ENCODE results near the gene PODNL1.

Gene PODNL1

GRCh38 chr19:13887018-13887436 is 51.2 kb downstream of the PODNL1 start:
- H3K4me3 ChIP-seq (ENCODE audit: low read length), result no peak overlapping the region
- TF ChIP-seq ZNF274 (IDR thresholded peaks at IDR 0.05; ENCODE audit: low read depth, low read length), result no peak

GRCh38 chr19:13885826-13886365 is 52.3 kb downstream of the PODNL1 start:
- TF ChIP-seq ZNF274 (IDR thresholded peaks at IDR 0.05; ENCODE audit: low read depth, low read length), result no peak
- no peak overlapping the region for H3K4me3 ChIP-seq (ENCODE audit: low read length)

DNA sequence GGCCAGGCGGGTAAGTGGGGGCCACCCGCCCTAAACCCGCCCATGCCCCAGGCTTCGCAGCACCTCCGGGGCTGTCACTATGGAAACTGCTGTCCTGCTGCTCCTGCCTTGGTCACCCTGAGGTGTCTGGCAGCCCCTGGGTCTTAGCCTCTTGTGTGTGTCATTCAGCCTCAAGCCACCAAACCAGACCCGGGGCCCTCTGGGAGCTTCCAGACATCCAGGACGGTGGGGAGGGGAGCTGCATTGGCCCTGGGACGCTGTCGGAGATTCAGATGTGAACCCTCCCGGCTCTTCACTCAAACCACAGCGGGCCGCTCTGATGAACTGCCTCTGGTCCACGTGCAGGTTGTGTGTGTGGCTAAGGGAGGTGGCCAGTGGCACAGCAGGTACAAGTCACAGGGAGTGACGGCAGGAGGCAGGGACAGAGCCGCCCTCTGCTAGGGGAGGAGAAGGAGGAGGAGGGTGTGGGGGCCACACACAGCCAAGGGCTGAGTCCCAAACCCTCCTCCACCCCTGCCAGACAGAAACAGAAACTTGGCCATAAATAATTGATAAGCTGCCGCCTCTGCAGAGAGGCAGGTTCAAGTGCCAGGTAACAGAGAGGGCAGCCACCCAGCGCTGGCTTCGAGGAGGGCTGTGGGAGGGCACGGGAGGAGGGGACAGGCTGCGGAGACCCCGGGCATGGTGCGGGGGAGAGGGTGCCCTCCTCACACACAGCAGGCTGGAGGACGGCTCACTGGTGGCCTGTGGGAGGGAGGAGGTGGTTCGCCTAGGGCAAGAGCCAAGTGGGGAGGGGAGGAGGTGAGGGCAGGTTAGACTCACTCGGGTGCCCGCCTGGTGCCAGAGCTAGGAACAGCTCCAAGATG is 53.3 kb downstream of the PODNL1 start:
- no peak for TF ChIP-seq ZNF274 (IDR thresholded peaks at IDR 0.05; ENCODE audit: low read depth, low read length)
- H3K4me3 ChIP-seq (ENCODE audit: low read length), result no peak overlapping the region

GRCh38 chr19:13883516-13884064 is 54.6 kb downstream of the PODNL1 start:
- H3K4me3 ChIP-seq (ENCODE audit: low read length), result no peak overlapping the region
- TF ChIP-seq ZNF274 (IDR thresholded peaks at IDR 0.05; ENCODE audit: low read depth, low read length), result no peak

GRCh38 chr19:13882836-13883235 is 55.4 kb downstream of the PODNL1 start:
- no peak for TF ChIP-seq ZNF274 (IDR thresholded peaks at IDR 0.05; ENCODE audit: low read depth, low read length)
- H3K4me3 ChIP-seq (ENCODE audit: low read length), result no peak overlapping the region

- TF ChIP-seq ZNF274 (IDR thresholded peaks at IDR 0.05; ENCODE audit: low read depth, low read length), result no peak
- H3K4me3 ChIP-seq (ENCODE audit: low read length), result no peak overlapping the region
Observed at GRCh38 chr19:13882419-13882795, 55.8 kb downstream of the PODNL1 start.

- no peak for TF ChIP-seq ZNF274 (IDR thresholded peaks at IDR 0.05; ENCODE audit: low read depth, low read length)
- no peak overlapping the region for H3K4me3 ChIP-seq (ENCODE audit: low read length)
Observed at GRCh38 chr19:13881692-13882418, 56.4 kb downstream of the PODNL1 start.

- no peak for TF ChIP-seq ZNF274 (IDR thresholded peaks at IDR 0.05; ENCODE audit: low read depth, low read length)
- no peak overlapping the region for H3K4me3 ChIP-seq (ENCODE audit: low read length)
Observed at GRCh38 chr19:13881251-13881691, 56.9 kb downstream of the PODNL1 start.

Data from GM08714 (cell line).